Measurements from ENCODE around the gene MOCS2. TPM values are rescaled to one million over a fixed set of nuclear protein-coding genes. Genes with fewer than 3 reads are reported as not detected.
"Not testable (repeated sequence)": the region's sequence is repeated elsewhere in the genome, so short reads cannot be mapped to it uniquely, and the experiment has no call there.

Gene MOCS2, protein sequence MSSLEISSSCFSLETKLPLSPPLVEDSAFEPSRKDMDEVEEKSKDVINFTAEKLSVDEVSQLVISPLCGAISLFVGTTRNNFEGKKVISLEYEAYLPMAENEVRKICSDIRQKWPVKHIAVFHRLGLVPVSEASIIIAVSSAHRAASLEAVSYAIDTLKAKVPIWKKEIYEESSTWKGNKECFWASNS
- 24.0 and 24.2 TPM in 2 replicates for total RNA-seq

DNA sequence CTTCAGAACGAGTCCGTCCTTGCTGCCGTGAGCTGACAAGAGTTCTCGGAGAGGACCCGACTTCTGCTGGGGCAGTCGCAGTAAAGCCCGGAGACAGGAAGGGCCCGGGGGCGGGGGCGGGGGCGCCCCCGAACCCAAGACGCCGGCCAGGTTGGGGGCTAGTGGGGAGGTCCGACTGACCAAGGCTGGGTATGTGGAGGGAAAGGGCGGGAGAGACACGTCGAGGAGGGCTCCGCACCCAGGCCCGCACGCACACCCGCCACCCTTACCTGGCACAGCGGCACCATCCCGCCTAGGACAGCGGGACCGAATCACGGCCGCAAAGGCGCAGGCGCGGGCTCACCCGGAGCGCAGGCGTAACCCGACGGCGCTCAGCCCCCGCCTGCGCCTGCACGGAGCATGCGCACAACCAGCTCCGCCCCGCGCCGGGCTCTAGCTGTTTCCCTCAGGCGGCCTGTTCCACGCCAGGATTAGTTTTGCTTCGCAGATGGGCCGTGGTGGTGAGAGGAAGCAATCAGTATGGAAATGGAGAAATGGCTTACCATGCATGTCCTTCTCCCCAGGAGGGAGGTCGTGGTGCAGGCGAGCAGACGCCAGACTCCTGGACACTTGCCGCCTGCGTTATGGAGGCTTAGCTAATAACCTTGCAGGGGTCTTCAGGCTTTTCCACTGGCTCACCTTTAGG, at the start of gene MOCS2:
Gene MOCS2, minus strand, starts transcription at position 315 of the 685 bp plus-strand sequence. CDS start 2,583 bp downstream, outside the sequence.
- peak; percentile 96 for DNase-seq

DNA sequence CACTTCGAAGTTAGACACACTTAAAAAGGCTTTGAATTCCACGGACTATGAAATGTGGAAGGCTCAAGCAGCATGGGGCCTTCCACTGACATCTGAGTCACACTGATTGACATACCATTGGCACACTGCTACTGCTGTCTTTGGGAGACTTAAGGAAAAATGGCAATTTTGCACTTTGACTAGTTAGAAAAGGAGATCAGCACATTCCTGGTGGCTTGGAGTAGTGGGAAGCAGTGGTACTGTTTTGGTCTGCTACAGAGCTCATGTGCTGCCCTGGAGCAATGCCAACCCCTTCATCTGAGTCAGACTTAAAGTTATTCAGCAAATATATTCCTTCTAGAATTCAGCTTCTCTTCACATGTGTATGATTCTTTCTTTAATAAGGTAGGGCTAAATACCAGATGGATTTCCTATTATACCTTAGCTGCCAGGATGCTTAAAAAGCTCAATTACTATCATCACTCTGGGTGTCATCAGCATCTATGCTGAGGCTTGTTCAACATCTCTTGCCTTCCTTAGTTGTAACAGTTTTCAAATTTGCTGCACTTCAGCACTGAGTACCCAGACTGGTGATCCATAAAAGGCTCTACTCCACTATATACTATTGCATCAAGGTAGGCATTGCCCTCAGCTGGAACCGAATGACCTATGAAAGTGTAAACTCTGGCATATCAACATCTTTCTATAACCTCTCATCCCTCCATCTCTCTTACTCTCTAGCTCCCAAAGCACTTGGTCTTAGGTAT, 42.3 kb upstream of the MOCS2 start:
- peak; percentile 54 for DNase-seq

DNA sequence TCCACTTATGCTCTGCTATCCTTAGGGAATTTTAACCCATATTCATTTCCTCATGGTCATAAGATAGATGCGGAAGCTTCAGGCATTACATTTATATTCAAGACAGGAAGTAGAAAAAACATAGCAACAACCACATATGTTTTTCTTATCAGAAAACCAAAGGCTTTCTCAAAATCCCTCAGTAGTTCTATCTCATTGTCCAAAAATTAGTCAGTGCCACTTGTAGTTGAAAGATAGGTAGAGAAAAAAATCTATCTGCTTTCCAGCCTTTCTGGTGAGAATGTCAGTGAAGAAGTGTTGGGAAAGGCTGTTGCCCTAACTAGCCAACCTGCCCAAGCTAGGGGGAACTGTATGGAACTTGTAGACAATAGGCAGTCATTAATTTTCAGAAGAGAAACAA, 23.5 kb upstream of the MOCS2 start:
- DNase-seq, result no peak

DNA sequence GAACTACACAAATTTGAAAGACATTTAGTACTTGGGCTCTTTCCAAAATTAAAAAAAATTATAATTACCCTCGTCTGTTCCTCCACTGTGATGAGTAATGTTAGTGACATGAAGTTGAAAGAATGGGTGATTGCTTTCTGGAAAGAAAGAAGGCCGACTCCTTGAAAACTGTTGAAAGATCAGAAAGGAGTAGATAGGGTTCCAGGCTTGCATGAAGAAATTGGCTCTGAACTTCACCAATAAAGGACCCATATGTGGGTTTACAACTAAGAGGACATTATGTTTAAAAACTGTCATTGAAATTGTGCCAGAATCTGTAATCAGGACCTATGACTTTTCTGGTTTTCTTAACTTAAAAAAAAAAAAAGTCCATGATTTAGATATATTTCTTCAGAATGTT, 20.7 kb upstream of the MOCS2 start:
- no peak for DNase-seq

DNA sequence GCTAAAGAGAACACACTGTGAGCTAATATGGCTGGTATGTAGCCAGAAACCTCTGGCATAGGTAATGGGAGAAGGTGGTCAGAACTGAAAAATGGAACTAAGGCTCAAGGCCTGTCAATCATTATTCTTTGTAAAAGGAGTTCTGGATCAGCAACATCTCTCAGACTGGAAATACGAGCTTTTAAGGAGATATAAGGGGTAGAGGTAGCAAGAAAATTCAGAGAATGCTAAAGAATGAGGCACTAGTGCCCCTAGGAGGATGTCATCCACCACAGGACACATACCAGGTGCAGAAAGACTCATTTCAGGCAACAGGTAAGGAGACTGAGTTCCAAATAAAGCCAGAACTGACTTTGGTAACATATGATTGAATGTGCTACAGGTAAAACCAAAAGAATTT, 18.9 kb upstream of the MOCS2 start:
- no peak for DNase-seq

DNA sequence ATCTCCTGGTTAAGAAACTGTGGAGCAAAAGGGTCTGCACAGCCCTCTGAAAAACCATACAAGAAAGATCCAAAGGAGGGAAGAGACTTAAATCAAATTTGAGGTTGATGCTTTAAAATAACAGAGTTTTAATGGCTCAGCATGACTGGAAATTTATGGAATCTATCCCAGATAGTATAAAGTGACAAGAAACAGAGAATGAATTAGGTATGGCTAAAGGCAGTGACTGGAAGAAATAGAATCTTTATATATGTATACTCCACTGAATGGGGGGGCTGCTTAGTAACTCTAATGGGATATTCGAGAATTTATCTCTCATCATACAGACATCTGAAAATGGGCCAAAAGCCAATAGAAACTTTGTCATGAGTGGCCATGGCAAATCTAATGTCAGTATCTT, 17.6 kb upstream of the MOCS2 start:
- DNase-seq, result no peak

DNA sequence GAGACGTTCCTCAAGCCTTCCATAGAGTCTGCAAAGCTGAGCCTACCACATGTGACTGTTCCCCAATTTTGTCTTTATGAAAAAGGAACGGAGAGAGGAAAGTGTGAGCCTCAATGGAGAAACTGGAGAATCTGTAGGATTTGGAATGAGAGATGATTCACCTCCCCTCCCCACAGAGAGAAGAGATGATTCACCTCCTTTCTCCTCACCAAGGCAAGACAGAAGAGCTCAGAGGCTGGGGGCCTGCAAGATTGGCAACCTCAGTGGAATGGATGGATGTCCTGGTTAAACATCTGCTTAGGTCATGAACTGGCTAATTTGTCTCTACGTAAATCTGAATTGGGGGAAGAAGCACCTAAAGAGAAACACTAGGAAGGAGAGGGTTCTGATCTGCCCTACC, 17.0 kb upstream of the MOCS2 start:
- no peak for DNase-seq

DNA sequence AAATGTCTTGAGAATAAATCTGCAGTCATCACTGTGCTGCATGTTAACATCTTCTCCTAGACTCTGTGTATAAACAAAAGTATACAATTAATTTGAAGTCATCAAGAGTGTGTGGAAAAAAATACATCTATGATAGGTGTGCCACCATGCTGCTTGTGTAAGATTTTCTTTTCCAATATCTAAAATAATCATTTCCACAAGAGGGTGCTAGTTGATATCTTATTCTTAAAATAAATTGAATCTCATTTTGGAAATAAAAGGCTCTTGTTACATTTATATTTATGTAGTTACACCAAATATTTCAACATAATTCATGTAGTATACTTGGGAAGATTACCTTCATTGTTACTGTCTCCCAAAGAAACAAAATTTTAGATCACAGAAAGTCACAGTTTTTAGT, 14.1 kb upstream of the MOCS2 start:
- DNase-seq, result peak; percentile 27

DNA sequence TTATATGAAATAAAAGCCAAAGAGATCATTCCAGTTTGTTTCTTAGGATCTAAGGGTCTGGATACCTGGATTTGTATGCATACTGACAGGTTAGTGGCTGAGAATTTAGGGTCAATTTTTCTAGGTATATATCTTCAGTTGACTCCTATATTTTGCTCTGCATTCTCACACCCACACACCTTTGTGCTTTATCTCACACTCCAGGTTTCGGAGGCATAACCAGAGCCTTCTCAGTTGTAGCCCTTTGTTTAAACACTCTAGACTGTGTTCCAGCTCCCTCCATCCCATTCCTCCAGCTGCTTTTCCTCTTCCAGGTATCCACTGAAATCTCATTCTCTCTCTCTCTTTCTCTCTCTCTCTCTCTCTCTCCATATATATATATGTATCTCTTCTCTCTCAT, 10.6 kb upstream of the MOCS2 start:
- no peak for DNase-seq

DNA sequence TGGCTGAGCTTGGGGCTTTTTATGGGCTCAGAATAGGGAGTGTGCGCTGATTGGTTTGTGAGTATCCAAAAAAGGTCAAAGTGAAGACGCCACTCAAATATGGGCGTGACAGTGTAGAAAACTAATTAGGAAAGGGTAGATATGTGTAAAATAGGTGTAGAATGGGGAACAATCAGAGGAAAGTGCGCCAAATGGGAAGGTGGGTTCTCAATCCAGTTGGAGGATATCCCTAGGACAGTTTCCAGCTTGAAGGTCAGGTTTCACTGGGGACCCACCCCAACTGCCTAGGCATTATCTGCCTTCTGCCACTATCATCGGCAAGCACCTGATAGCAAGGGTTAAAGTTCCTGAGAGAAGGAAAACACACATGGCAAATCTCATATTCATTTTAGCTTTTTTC, 9.3 kb upstream of the MOCS2 start:
- no peak for DNase-seq

DNA sequence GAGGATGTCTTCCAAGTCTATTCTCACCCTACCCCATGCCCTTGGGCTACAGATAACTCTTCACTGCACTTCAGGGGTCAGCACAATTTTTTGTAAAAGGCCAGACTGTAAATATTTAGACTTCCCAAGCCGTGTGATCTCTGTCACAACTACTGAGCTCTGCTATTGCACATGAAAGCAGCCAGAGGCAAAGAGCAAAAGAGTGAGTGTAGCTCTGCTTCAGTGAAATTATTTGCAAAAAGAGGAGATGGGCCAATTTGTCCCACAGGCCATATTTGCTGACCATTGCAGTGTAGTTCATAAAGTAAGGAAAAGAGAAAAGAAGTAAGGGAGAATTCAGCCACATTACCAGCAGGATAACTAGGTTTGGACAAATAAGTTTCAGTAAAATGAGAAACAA, 7.0 kb upstream of the MOCS2 start:
- no peak for DNase-seq

DNA sequence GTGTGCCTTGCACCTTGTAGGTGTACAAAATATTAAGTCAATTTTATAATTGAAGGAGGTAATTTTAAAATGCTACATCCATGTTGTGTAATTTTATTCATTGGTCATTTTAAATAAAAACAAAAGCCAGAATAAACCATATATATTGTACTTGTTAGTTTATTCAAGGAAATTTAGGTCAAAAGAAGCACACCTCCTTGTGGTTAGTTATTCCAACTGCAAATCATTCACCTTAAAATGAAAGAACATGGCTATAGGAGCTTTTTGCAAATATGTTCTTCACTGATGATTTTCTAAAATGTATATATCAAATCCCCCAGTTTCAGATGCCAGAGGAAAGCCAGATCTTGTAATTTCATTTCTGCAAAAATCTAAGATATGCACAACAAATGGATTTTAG, 5.4 kb upstream of the MOCS2 start:
- peak; percentile 52 for DNase-seq

DNA sequence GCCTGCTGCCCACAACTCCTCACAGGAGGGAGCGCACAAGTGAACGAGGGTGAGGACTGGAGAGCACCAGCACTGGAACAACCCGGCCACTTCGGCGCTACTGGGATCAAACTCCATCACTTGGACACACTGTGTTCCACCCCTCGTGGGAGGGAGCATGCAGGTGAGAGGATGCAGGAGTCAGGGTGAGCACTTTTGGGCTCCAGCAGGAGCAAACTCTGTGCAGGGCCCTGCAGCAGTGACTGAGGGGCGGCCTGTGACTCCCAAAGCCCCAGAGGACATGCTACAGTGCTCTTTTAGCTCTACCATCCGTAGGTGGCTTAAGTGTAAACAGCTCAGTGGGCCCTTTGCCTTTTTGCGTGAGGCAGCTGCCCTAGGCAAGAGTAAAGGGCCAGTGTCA, 4.4 kb upstream of the MOCS2 start:
- no peak for DNase-seq

DNA sequence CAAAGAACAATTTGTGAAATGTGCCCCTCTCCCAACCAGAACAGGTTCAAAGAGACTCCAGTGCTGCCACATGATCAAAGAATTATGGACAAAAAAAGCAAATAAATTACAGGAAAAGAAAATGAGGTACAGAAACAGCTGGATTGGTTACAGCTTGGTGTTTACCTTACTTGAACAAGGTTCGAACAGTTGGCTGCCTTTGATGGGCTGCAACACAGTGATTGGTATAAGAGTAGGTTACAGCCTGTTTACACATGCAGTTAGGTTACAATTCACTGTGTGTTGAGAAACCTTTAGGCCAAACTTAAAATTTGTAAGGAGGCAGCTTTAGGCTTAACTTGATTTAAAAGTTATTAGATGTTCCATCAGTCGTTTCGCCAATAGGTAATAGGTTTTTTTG, 3.4 kb upstream of the MOCS2 start:
- no peak for DNase-seq

DNA sequence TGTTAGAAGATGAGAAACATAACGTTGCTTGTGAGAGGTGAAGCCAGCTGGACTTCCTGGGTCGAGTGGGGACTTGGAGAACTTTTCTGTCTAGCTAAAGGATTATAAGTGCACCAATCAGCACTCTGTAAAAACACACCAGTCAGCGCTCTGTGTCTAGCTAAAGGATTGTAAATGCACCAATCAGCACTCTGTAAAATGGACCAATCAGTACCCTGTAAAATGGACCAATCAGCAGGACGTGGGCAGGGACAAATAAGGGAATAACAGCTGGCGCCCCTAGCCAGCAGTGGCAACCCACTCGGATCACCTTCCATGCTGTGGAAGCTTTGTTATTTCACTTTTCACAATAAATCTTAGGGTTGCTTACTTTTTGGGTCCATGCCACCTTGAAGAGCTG, 2.8 kb upstream of the MOCS2 start:
- DNase-seq, result not testable (repeated sequence)

DNA sequence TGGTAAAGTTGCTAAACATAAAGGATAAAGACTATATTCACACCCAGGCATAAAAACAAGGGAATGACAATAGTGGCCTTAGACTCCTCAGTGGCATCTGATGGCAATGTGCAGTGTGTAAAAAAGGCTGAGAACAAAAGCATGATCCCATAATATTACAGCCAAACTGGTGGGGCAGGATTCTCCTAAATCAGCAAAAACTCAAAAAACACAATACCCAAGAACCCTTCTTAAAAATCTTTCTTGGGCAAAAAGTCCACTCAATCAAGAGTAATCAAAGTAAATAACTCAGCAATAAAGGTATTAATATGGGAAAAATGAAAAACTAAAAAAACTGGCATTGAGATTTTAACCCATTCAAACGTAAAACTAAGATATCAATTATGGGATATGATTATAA, 1.6 kb upstream of the MOCS2 start:
- no peak for DNase-seq

DNA sequence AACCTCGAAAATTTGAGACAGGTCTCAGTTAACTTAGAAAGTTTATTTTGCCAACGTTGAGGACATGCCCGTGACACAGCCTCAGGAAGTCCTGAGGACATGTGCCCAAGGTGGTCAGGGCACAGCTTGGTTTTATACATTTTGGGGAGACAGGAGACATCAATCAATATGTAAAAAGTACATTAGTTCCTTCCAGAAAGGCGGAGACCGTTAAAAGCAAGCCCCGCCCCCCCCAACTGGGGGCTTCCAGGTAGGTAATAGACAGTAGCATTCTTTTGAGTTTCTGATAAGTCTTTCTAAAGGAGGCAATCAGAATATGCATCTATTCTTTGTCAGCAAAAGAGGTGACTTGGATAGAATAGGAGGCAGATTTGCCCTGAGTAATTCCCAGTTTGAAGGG, 599 bp upstream of the MOCS2 start:
- DNase-seq, result no peak

DNA sequence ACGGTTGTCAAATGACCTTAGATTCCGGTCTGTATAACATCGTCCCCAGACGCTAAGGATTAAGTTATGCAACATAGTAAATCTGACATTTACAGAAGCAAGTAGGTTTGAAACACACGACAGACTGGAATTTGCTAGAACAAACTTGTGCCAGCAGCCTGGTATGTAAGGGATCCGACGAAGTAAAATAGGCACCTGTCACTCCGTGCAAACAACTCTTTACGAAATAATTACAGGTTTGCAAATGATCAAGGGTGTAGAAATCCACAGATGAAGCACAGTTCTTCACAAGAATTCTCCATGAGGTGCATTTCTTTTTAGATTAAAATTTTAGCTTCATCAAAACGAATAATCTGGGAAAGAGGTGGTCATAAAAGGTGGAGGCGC, 508 bp downstream of the MOCS2 start:
- peak; percentile 36 for DNase-seq

DNA sequence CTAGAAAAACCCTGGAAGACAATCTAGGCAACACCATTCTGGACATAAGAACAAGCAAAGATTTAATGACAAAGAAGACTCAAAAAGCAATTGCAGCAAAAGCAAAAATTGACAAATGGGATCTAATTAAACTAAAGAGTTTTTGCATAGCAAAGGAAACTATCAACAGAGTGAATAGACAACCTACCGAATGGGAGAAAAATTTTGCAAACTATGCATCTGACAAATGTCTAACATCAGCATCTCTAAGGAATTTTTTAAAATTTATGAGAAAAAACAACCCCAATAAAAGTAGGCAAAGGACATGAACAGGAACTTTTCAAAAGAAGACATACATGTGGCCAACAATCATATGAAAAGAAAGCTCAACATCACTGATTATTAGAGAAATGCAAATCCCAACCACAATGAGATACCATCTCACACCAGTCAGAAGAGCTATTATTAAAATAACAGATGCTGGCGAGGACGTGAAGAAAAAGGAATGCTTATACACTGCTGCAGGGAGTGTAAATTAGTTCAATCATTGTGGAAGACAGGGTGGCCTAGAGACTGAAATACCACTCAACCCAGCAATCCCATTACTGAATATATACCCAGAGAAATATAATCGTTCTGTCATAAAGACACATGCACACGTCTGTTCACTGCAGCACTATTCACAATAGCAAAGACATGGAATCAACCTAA, 3.8 kb downstream of the MOCS2 start:
- DNase-seq, result no peak

DNA sequence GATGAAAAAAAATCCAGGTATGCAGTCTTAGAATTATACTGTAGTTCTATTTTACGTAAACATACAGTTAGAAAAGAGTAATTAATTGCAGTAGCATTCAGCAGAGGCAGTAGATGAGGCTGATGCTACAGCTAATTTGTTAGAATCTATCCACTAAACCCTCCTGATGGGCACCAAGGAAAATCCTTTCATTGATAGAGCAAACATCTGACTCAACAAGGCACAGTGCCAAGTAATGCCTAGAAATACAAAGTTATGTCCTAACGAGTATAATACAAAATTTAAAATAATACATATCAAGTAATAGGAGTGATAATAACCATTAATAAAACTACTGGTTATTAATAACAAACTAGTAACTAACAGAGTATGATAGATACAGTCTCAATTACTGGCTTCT, 9.0 kb downstream of the MOCS2 start:
- no peak for DNase-seq

DNA sequence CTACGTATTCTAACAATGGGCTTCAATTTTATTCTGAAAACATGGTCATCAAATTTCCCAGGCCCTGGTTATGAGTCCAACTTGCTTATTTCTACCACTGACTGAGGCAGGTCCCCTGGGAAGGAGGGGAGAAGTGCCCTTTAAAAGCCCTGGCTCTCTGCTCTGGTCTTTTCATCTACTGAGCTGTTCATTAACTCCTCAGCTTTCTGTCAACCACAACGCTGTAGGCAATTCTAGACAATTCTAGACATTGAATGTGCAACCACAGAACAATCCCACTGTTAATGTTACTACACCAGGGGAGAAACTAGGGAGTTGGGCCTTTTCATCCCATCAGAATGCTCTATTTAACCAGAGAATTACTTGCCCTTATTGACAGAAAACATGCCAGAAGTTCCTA, 10.0 kb downstream of the MOCS2 start:
- no peak for DNase-seq

DNA sequence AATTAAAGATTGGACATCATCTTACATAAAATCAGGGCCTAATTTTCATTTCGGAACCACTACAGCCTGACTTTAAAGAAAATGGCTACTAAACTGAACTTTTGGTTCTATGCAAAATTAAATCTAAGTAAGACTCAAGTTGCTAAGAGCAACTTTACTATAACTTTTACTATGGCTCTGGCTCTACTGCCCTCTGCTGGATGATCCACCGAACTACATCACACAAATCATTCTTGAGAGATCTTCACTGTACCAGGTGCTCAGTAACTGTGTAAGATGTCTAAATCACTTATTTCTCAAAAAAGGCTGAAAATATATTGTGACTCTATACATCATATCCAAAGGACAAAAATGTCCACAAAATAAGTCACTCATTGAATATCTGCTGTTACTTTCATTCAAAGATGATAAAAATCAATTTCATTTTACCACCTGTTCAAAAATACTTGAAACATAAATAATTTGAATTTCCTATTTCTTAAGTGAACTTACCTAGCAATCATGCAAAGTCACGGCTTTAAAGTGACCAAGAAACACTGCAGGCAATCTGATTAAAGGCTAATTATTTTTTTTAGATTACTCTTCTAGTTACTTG, 13.5 kb downstream of the MOCS2 start:
- DNase-seq, result peak; percentile 87

DNA sequence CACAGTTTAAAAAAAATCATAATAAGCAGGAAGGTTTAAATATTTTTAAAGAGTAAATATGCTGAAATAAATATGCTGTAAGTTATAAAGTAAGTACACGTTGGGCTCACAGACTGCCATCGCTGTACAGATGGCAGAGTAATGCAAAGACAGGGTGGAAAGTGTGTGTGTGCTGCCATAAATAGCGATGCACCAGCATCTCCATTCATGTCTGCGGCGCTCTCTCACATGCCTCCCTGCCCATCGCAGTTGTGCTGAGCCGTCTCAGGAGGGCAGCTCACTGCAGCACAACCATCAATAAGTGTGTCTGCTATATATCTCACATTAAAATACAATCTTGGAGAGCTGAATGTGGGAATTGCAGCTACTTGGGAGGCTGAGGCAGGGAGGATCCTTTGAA, 14.3 kb downstream of the MOCS2 start:
- DNase-seq, result no peak

Measured in dermis blood vessel endothelial cell (primary cell).